B cell (primary cell): ENCODE results near the gene BRF1. TPM values are rescaled to one million over a fixed set of nuclear protein-coding genes. Genes with fewer than 3 reads are reported as not detected.

Source experiments
- ATAC-seq: fragments of 200-7000 bp; cut with Tn5 transposase; one replicate; pipeline ENCODE4 v1.10.0; 2021; ENCODE audit warnings: low read depth, mild to moderate bottlenecking, moderate number of reproducible peaks, moderate library complexity
- CTCF ChIA-PET: fragments of 350-600 bp; sonication (Branson Sonifier 250); formaldehyde crosslinking; loops from one replicate; lab custom pipeline; 2021; ENCODE audit warnings: antibody characterized with exemption, inconsistent platforms; lab: Charles Lee
- POLR2A ChIA-PET: fragments of 350-600 bp; sonication (Branson Sonifier 250); formaldehyde crosslinking; loops from one replicate; lab custom pipeline; 2021; ENCODE audit warnings: antibody characterized with exemption; lab: Charles Lee
- DNase-seq: peaks from one replicate; pipeline ENCODE4 v3.0.0; 2013
- H2AFZ ChIP-seq: 2 replicates; pipeline ENCODE4 v1.6.1; 2012; ENCODE audit warnings: mild to moderate bottlenecking, low read depth, low read length; ENCODE audit not compliant: insufficient read depth, poor library complexity, severe bottlenecking
- H3K27ac ChIP-seq, 2 donors: 1 replicate in 1 of 2; 2 replicates in 1 of 2; pipeline ENCODE4 v1.5.1; 2012 to 2013; ENCODE audit warnings: low read length in 2 of 2, mild to moderate bottlenecking in 2 of 2, moderate library complexity in 1 of 2
- H3K27me3 ChIP-seq, 4 experiments: fragments of 200-600 bp in 1 of 4; sonication (generic) in 1 of 4; replicated peaks in 1 of 4; 1 replicate in 2 of 4; 2 replicates in 2 of 4; pipeline versions ENCODE4 v1.6.1 to v1.7.0; 2013 to 2016; ENCODE audit warnings: low read length in 3 of 4, mild to moderate bottlenecking in 2 of 4, mixed read lengths in 1 of 4, moderate library complexity in 1 of 4; ENCODE audit not compliant: insufficient read depth in 4 of 4, control insufficient read depth in 3 of 4; ENCODE audit errors: control extremely low read depth in 1 of 4
- H3K36me3 ChIP-seq, 2 experiments: replicated peaks in 1 of 2; 1 replicate in 1 of 2; 2 replicates in 1 of 2; pipeline versions ENCODE4 v1.6.1 to v1.7.1; 2013; ENCODE audit warnings: low read length in 1 of 2; ENCODE audit not compliant: insufficient read depth in 2 of 2, control insufficient read depth in 1 of 2; ENCODE audit errors: control extremely low read depth in 1 of 2, extremely low read depth in 1 of 2
- H3K4me1 ChIP-seq, 2 donors: fragments of 200-600 bp in 1 of 2; sonication (generic) in 1 of 2; 1 replicate in 1 of 2; 2 replicates in 1 of 2; pipeline versions ENCODE4 v1.5.1 to v1.6.1; 2013 to 2017; ENCODE audit warnings: low read length in 2 of 2; ENCODE audit not compliant: control insufficient read depth in 2 of 2, insufficient read depth in 2 of 2
- H3K4me2 ChIP-seq: replicated peaks from 2 replicates; pipeline ENCODE3; 2012; ENCODE audit warnings: mild to moderate bottlenecking, low read depth, low read length; ENCODE audit not compliant: poor library complexity, severe bottlenecking
- H3K4me3 ChIP-seq, 5 experiments: fragments of 200-600 bp in 1 of 5; sonication (generic) in 1 of 5; 1 replicate in 3 of 5; 2 replicates in 2 of 5; pipeline versions ENCODE4 v1.5.1 to v1.7.0; 2011 to 2016; ENCODE audit warnings: low read length in 4 of 5, mild to moderate bottlenecking in 4 of 5, low read depth in 2 of 5, control low read depth in 1 of 5, moderate library complexity in 1 of 5; ENCODE audit not compliant: insufficient read depth in 1 of 5; ENCODE audit errors: control extremely low read depth in 1 of 5, extremely low read depth in 1 of 5
- H3K79me2 ChIP-seq: fragments of 200-600 bp; sonication (generic); one replicate; pipeline ENCODE4 v1.6.0; 2016; ENCODE audit warnings: low read length; ENCODE audit not compliant: control insufficient read depth, insufficient read depth
- H3K9ac ChIP-seq: fragments of 200-600 bp; sonication (generic); 2 replicates; pipeline ENCODE4 v1.6.1; 2017; ENCODE audit warnings: mild to moderate bottlenecking, low read length, moderate library complexity
- H3K9me3 ChIP-seq, 3 donors: one replicate each; pipeline versions ENCODE4 v1.6.1 to v1.7.1; 2013; ENCODE audit warnings: low read length in 2 of 3; ENCODE audit not compliant: control insufficient read depth in 2 of 3, insufficient read depth in 1 of 3; ENCODE audit errors: control extremely low read depth in 1 of 3
- H4K20me1 ChIP-seq: 2 replicates; pipeline ENCODE4 v1.6.0; 2012; ENCODE audit warnings: mild to moderate bottlenecking, low read length; ENCODE audit not compliant: insufficient read depth, control insufficient read depth, poor library complexity, severe bottlenecking
- H3K27ac Mint-ChIP-seq: one replicate; pipeline ENCODE4 v1.8.0; 2021; ENCODE audit warnings: mixed read lengths
- H3K27me3 Mint-ChIP-seq: one replicate; pipeline ENCODE4 v1.8.0; 2021; ENCODE audit warnings: mixed read lengths
- H3K4me1 Mint-ChIP-seq: one replicate; pipeline ENCODE4 v1.8.0; 2021; ENCODE audit warnings: mixed read lengths
- H3K4me3 Mint-ChIP-seq: one replicate; pipeline ENCODE4 v1.8.0; 2021; ENCODE audit warnings: mixed read lengths
- H3K9me3 Mint-ChIP-seq: one replicate; pipeline ENCODE4 v1.8.0; 2022; ENCODE audit warnings: mixed read lengths; ENCODE audit not compliant: insufficient read depth
- CTCF ChIP-seq: fragments of 200-600 bp; IDR thresholded peaks from one replicate; pipeline ENCODE4 v1.8.0; 2022; ENCODE audit warnings: antibody characterized with exemption, mild to moderate bottlenecking
- EZH2 ChIP-seq: IDR thresholded peaks from 2 replicates; pipeline ENCODE4 v1.6.1; 2012; ENCODE audit warnings: borderline replicate concordance, low read depth, mild to moderate bottlenecking, moderate library complexity, low read length; ENCODE audit not compliant: insufficient read depth, poor library complexity, severe bottlenecking
- WGBS: methylation state at CpG from one replicate; pipeline ENCODE4 v1.1.5; 2013; ENCODE audit warnings: missing lambda C conversion rate; ENCODE audit not compliant: insufficient coverage; 5-methylcytosine and 5-hydroxymethylcytosine counted together
- intact Hi-C: fragments of 100-400 bp; cut with micrococcal nuclease; formaldehyde crosslinking; loops from one replicate; pipeline ENCODE4 v1.10.0; 2022
- polyA plus RNA-seq: library from polyadenylated mRNA; depleted of rRNA; stranded (reverse); fragments of >200 nt; gene quantifications from 2 replicates; pipeline ENCODE4 v1.2.3, GENCODE V29; 2012
- total RNA-seq, 2 donors: library from RNA; stranded (reverse); fragments of 120-200 nt in 1 of 2; gene quantifications; 1 replicate in 1 of 2; 2 replicates in 1 of 2; pipeline versions ENCODE4 v1.2.3 to v1.2.4, GENCODE V29; 2013 to 2022

The BRF1 gene
- total and polyA plus RNA-seq, 2 donors (not counting 1 experiment from before 2014, with no cell fraction given), result 24.5 to 55.8 TPM

GRCh38 chr14:105273062-105273461 is 27.7 kb downstream of the BRF1 start:
- Histone ChIP-seq H3K9me3 (no peaks in the 10 kb centered on the region), H3K9ac (no peak overlapping the region), H3K27me3 (no peaks in the 10 kb centered on the region), H3K4me1 (peaks cover 0 to 9% of the 10 kb centered on the region in 2 donors), H3K36me3 (peaks cover 0 to 2% of the 10 kb centered on the region in 2 experiments), H3K27ac (no peak overlapping the region), H3K79me2 (peaks cover 40% of the 10 kb centered on the region), H3K4me3 (no peak overlapping the region), H3K4me2 (no peak overlapping the region), H4K20me1 (peaks cover 47% of the 10 kb centered on the region), H2AFZ (no peak overlapping the region)
- Mint-ChIP-seq H3K27ac (no peak overlapping the region), H3K4me3 (no peak overlapping the region), H3K27me3 (no peaks in the 10 kb centered on the region), H3K9me3 (no peaks in the 10 kb centered on the region), H3K4me1 (peaks cover 5% of the 10 kb centered on the region)
- ATAC-seq, result no peak
- ChIA-PET POLR2A (no interaction called here), CTCF (no interaction called here)
- 96% methylated on average over 7 of the region's 12 CpGs for WGBS
- intact Hi-C loops, result no loop called here
- TF ChIP-seq EZH2 (no peak), CTCF (no peak)
- no peak for DNase-seq

GRCh38 chr14:105272623-105273022 is 28.2 kb downstream of the BRF1 start:
- no peak overlapping the region for H3K9ac ChIP-seq
- Mint-ChIP-seq H3K4me3 (no peak overlapping the region), H3K27me3 (no peaks in the 10 kb centered on the region), H3K4me1 (peaks cover 5% of the 10 kb centered on the region), H3K9me3 (no peaks in the 10 kb centered on the region), H3K27ac (no peak overlapping the region)
- ChIA-PET POLR2A (no interaction called here), CTCF (no interaction called here)
- intact Hi-C loops, result no loop called here
- peaks cover 0 to 2% of the 10 kb centered on the region in 2 experiments for H3K36me3 ChIP-seq
- WGBS, result 96% methylated on average over 14 of the region's 15 CpGs
- H3K79me2 ChIP-seq, result peaks cover 37% of the 10 kb centered on the region
- no peak for ATAC-seq
- no peak overlapping the region for H2AFZ ChIP-seq
- H3K4me1 ChIP-seq, result peaks cover 0 to 9% of the 10 kb centered on the region in 2 donors
- H3K27me3 ChIP-seq, result no peaks in the 10 kb centered on the region
- DNase-seq, result no peak
- peaks cover 43% of the 10 kb centered on the region for H4K20me1 ChIP-seq
- H3K27ac ChIP-seq, result no peak overlapping the region
- H3K4me3 ChIP-seq, result no peak overlapping the region
- TF ChIP-seq EZH2, result no peak
- TF ChIP-seq CTCF, result no peak
- H3K9me3 ChIP-seq, result no peaks in the 10 kb centered on the region
- H3K4me2 ChIP-seq, result no peak overlapping the region
